DMS53 treated with DMSO at 0.1 percent for 48 hours (cell line): ENCODE data around the gene NTSR1.

Source experiments
- DNase-seq: peaks from one replicate; lab custom pipeline; 2025; ENCODE audit not compliant: unreplicated experiment; lab: John Stamatoyannopoulos, UW

NTSR1 gene

GRCh38 chr20:62708591-62709536 is at the start of gene NTSR1:
Gene NTSR1 (plus strand): TSS chr20:62708836. CDS start chr20:62709208, 372 bp downstream.
- DNase-seq = no peak

DNA sequence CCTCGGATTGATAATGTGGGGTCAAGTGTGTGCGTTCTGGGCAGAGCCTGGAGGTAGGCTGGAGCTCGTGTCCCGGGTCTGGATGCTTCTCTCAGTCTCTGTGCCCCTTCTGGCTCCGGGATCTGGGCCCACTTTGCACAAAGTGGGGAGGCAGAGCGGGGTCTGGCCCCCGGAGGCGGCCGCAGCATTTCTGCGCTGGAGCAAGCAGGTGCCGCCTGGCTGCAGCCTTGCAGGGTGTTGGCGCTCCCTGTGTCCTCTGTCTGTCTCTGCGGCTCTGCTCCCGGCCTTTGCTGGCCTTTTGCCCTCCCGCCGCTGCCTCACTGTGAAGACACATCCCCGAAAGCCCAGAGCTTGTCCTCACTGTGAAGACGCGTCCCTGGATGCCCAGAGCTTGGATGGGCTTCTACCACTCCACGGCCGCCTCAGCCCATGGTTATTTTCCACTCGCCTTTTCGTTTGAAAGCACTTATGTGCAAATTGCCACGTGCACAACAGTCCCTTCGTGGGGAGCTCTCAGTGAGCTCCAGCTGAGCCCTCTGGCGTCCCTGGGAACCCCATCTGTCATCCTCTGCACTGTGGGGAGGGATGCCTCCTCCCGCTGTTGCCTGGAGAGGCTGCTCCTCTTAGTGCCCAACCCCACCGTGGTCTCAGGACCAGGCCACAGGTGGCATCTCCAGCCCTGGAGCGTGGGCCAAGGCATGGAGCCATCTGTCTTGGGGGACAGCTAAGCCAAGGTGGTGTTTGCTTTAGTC is 49.0 kb upstream of the NTSR1 start:
- no peak for DNase-seq

DNA sequence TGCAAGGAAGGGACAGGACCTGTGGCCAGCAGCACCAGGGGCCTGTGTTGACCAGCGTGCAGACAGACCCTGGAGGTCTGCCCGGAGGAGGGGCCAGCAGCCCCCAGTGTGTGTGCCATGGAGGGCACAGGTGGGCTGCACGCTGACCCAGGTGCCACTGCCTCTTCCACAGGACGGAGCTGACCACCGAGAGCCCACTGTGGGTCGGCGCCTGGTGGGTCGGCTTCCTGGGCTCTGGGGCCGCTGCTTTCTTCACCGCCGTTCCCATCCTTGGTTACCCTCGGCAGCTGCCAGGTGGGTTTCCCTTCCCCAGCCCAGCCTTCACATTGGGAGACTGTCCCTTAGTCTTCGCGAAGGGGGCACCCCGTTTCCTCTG is 48.4 kb upstream of the NTSR1 start:
- DNase-seq = no peak

DNA sequence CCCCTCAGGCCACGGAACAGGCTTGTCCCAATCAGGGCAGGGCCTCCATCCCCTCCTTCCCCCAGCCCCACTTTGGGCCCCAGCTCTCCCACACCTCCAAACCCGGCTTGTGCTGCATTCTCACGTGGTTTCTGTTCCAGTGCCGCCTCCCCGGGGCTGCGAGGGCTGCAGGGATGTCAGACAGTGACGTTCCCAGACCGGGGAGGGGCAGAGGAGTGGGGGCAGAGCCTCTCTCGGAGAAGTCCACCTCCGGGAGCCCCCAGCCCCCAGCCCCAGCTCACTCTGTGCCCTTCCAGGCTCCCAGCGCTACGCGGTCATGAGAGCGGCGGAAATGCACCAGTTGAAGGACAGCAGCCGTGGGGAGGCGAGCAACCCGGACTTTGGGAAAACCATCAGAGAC is 47.9 kb upstream of the NTSR1 start:
- no peak for DNase-seq

DNA sequence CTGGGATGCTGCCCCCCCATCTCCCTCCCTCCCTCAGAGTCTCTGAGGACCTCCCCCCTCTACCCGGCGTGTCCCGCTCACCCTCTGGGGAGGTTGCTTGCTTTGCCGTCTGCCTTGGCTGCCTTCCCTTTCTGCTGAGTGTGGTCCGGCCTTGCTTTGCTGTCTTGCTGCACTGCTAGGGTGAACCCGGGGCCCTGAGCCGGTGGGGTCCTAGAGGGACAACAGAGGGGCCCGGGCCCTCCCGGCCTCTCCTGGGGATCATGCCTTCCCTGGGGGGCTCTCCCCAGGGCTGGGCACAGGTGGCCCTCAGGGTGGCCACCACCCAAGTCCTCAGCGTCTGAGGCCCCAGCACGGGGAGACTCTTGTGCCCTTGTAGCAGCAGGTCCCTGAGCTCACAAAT is 47.0 kb upstream of the NTSR1 start:
- DNase-seq = no peak

DNA sequence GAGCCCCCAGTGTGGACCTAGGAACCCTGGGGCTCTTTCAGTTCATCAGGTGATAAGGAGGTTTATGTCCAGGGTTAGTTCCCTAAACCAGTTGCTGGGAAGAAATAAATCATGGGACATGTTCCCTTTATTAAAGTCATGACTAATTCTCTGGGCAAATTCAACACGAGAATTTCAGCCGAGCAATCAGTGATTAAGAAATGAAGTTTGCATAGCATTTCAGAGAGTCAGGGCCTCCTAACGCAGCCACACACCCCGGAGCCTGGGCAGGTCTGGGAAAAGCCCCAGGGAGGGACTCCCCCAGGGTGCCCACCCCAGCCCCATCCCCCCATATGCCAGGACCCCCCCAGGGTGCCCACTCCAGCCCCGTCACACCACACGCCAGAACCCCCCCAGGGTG is 46.2 kb upstream of the NTSR1 start:
- no peak for DNase-seq

DNA sequence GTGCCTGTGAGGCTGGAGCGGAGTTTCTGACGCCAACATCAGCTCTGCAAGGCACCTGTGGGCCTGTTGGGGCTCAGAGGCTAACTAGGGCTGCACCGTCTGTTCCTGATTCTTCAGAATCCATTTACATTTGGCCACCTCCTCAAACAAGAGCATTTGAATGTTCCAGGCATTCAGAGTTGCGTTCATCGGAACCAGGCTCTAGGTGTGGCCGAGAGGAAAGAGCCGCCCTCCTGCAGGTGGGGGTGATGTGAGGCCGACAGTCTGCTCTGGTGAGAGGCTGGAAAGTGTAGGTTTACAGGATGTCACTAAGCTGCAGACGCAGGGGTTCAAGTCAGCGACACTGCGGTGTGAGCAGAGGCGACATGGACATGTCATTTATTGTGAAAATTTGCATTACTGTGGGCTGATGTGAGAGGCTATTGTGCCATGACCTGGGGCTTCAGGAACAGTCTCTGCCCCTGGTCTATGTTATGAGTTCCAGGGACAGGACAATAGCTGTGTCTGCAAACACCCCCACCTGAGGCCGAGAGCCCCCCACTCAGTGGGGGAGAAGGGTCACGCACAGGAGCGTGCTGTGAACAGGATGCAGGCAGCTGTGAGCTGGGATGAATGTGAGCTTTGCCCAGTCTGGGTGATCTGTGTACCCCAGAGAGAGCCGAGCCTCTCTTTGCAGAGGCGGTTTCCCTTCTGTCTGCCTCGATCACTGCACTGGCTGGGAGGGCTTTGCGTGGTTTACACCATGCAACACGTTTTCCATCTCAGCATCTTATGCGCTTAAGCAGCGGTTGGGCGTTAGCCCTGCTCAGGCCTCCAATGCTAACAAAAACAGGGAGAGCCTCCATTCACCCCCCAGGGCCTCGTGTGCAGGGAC is 45.3 kb upstream of the NTSR1 start:
- DNase-seq = no peak

- no peak for DNase-seq
Measured at GRCh38 chr20:62664019-62664971, 44.3 kb upstream of the NTSR1 start.

DNA sequence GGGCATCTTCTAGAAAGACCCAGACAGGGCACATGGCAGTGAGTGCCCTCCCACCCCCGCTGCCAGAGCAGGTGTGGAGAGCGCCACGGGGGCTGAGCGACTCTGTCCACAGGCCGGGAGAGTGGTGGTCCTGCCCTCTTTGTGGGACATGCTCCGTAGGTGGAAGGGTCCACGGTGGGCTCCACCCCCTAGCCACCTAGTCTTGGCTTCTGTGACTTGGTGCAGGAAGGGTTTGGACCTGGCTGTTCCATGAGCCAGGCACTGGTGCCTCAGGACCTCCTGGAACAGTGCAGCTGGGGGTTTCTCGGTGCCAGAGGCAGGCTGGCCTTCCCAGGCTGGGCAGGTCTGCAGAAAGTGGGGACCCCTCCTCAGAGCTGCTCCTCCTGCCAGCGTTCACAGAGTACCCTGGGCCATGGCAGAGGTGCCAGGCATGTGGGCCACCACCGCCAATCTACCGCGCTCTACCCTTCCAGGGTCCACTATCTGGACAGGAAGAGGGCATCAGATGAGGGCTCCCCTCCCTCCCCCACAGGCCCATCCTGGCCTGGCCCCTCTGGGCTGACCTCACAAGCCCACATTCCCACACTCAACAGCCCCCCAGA is 43.4 kb upstream of the NTSR1 start:
- no peak for DNase-seq

- no peak for DNase-seq
Measured at GRCh38 chr20:62665826-62666735, 42.6 kb upstream of the NTSR1 start.

GRCh38 chr20:62666736-62667529 is 41.7 kb upstream of the NTSR1 start:
- DNase-seq = no peak

DNA sequence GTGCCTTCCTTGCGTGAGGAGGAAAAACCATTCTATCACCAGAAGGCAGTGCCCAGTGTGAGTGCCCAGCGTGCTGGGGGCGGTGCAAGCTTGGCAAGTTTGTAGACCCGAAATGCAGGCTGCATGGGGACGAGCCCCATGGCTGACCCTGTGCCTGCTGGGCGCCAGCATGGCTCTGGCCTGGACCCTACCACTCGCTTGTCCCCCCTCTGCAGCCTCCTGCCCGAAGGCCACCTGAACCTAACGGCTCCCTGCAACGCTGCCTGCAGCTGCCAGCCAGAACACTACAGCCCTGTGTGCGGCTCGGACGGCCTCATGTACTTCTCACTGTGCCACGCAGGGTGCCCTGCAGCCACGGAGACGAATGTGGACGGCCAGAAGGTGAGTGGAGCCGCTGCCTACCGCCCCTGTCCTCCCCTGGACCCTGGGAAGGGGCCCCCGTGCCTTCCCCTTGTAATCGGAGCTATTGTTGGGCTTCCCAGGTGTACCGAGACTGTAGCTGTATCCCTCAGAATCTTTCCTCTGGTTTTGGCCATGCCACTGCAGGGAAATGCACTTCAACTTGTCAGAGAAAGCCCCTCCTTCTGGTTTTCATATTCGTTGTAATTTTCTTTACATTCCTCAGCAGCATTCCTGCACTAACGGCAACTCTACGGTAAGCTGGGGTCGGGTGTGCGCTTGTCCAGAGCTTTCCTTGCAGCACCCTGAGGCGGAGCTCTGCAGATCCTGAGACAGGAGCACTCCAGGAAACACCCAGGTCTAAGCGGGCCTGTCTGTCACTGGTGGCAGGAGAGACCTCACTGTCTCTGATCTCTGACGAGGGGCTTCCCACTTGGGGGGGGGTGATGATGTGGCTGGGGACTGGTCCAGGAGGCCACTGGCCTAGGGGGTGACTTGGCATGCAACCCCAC is 40.9 kb upstream of the NTSR1 start:
- no peak for DNase-seq

DNA sequence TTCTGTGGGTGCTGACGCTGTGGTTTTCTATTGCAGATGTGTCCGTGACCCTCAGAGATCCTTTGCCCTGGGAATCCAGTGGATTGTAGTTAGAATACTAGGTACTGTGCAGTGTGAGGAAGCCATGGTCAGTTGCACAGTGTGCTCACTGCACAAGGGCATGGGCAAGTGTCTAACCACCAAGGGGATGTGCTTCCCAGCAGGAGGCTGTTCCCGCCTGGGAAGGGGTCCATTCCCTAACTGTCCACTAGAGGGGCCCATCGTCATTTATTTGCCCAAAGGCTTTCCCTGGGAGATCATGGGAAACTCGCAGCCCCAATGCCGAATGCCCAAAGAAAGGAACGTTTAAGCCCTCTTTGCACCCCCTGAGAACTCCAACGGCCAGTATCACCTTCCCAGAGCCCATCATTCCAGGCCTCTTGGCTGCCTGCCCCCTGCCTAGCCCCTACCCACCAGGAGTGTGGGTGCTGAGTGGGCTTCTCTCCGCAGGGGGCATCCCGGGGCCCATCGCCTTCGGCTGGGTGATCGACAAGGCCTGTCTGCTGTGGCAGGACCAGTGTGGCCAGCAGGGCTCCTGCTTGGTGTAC is 40.1 kb upstream of the NTSR1 start:
- peak; percentile 46 for DNase-seq

DNA sequence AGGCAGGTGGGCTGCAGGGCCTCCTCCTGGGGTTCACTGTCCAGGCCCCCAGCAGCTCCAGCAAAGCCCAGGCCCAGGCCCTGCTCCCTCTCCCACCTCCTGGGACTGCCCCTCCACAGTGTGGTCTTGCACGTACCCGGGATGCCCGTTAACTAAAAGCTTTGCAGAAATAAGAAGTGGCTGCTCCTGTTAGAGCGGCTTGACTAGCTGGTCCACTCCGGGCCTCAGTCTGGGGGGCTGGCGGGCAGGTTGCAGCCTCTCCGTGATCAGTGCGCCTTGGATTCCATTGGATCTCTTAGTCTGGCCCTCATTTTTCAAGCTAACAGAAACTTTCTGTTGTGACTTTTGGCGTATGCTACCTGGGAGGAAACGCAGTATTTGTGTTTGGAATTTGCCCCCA is 39.4 kb upstream of the NTSR1 start:
- no peak for DNase-seq

DNA sequence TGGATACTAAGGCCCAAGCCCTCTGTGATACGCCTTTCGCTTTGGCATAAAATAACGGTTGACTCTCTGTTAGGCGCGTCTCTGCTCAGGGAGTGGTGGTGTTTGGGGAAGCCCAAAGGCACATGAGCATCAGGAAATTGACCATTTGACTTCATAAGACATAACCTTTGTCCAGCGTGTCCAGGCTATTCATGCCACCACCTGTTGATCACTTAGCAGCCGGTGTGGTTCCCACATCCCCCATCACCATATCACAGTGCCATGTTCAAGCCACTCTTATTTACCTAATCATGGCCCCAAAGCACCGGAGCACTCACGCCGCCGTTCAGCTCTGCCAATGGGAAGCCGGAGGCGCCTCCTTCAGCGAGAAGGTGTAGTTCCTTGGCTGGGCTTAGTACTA is 38.5 kb upstream of the NTSR1 start:
- DNase-seq = no peak

GRCh38 chr20:62670998-62671397 is 37.6 kb upstream of the NTSR1 start:
- DNase-seq = no peak
